Measurements from ENCODE around the gene OLFML2B. TPM values are rescaled to one million over a fixed set of nuclear protein-coding genes. Genes with fewer than 3 reads are reported as not detected.

Gene OLFML2B
- total RNA-seq, 5 donors from 2014 or later (not counting 1 experiment from before 2014, with no cell fraction given): not detected

DNA sequence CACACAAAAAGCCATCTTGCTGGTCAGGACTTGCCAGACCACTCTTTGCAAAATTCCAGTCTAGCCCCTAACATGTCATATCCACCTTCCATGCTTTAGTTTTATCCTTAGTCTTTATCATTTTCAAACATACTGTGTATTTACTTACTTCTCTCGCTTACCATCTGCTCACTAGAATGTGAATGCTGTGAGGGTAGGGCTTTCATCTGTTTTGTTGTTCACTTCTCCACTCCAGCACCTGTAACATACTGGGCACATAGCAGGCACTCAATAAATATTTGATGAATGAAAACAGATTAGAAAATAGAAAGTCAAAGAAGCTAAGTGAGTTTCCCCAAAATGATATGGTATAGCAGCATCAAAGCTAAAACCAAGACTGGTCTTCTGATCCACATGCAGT lies 79.9 kb downstream of the OLFML2B start:
- no peak overlapping the region for H3K4me3 ChIP-seq (ENCODE audit: control insufficient read depth in 1 of 2, extremely low read depth in 1 of 2, low read length in 1 of 2)
- CTCF ChIA-PET: interaction anchor here in 1 of 2 donors (0.7 kb wide), 1 partner anchor 16 kb away, joined by 4 read pairs; no protein-coding TSS in a partner anchor
- POLR2A ChIA-PET: no interaction called here
- H3K27ac ChIP-seq (ENCODE audit: low read length): no peak overlapping the region
- H3K9me3 Mint-ChIP-seq: no peaks in the 10 kb centered on the region
- no peaks in the 10 kb centered on the region for H3K4me1 ChIP-seq (ENCODE audit: control insufficient read depth in 1 of 2, extremely low read depth in 1 of 2, insufficient read depth in 2 of 2, low read length in 2 of 2)
- no peak overlapping the region for H3K27ac Mint-ChIP-seq
- WGBS (ENCODE audit: insufficient coverage): no CpG with 5 or more reads among the region's 1 CpG
- peaks cover 4 to 6% (median 6%) of the 10 kb centered on the region in 3 donors for H3K4me1 Mint-ChIP-seq
- H3K9me3 ChIP-seq: no peaks in the 10 kb centered on the region
- no peaks in the 10 kb centered on the region for H3K27me3 ChIP-seq (replicated peaks in 1 of 2; ENCODE audit: control insufficient read depth in 2 of 2, extremely low read depth in 1 of 2, insufficient read depth in 2 of 2, low read length in 1 of 2)
- H3K36me3 ChIP-seq (ENCODE audit: control insufficient read depth in 2 of 2, extremely low read depth in 1 of 2, insufficient read depth in 1 of 2, low read length in 1 of 2): peaks cover 2 to 21% of the 10 kb centered on the region in 2 donors
- no peak for DNase-seq
- no peak for ATAC-seq (replicated peaks in 1 of 4)
- H3K36me3 Mint-ChIP-seq: peaks cover 49% of the 10 kb centered on the region
- no peaks in the 10 kb centered on the region for H3K27me3 Mint-ChIP-seq
- H3K4me3 Mint-ChIP-seq: no peak overlapping the region

DNA sequence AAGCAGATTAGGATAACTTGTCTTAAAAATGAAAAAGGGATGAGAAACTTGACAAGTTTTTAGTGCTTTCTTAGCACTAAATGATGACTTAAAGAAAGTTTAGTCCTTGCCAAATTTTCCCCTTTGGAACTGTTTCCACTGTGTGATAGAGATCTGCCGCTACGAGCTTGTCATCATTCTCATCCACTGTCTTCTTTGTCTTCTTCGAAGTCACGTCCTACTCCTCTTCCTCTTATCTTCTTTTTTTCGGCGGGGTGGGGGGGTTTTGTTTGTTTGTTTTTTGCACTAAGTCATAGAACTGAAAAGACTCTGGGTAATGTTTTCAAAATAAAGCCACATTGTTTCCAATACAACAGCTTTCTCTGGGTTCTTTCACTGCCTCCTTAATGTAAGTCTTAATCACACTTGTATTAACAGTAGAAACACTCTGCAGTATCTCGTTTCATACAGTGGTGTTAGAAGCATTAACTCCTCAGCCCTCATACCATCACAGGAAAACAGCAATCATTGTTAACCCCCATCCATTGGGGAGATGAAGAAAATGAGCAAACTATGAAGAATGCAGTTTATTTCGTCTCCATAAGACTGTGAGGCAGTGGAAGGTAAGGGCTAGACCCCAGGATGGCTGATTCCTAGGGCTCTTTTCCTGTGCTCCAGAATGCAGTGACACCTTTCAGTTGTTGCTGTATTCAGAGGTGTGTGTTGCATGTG lies 81.8 kb downstream of the OLFML2B start:
- POLR2A ChIA-PET: interaction anchor here in 1 of 2 donors (0.6 kb wide), 2 partner anchors 227 to 333 kb away, joined by 4 to 9 read pairs; no protein-coding TSS in a partner anchor
- H3K27ac Mint-ChIP-seq: no peak overlapping the region
- WGBS (ENCODE audit: insufficient coverage): 100% methylated on average over 1 of the region's 8 CpGs

DNA sequence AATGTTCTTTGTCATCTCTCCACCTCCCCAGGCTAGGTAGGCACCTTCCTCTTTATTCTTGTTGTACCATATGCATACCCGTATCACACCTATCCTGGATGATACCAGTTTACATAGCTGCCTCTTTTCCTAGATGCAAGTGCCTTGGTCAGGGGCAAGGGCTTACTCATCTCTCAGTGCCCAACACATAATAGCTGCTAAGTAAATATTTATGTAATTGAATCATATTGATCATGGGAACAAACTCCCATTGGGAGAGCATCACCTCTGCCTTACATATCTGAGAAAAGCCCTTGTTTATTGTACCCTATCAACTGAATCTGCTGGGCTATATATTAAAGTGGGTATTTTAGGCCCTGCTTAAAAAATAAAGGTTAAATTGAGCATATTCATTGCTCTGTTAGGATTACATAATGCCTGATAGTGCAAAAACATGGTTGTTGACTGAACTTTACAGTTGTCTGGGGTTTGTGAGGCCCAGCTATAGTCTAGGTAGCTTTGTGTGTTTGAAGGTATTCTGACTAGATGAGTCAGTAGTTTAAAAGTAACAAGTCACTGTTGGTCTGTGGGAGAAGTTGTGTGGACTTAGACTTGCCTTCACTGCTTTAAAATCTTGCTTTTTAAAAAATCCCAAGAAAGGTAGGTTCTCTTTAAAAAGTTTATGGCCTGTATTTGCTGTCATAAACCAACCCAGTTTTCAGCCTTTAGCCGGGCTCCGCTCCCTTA lies 82.6 kb downstream of the OLFML2B start:
- Mint-ChIP-seq H3K4me3 (no peak overlapping the region), H3K36me3 (peaks cover 43% of the 10 kb centered on the region), H3K27ac (no peak overlapping the region), H3K27me3 (no peaks in the 10 kb centered on the region), H3K9me3 (no peaks in the 10 kb centered on the region), H3K4me1 (peaks cover 0 to 13% (median 10%) of the 10 kb centered on the region in 3 donors)
- ChIA-PET POLR2A (interaction anchor here (0.6 kb wide), 3 partner anchors 26 to 334 kb away, joined by 3 to 9 read pairs (median 4); no protein-coding TSS in a partner anchor), CTCF (no interaction called here)
- peaks cover 0 to 5% of the 10 kb centered on the region in 2 experiments for H3K4me1 ChIP-seq (ENCODE audit: control insufficient read depth in 1 of 2, extremely low read depth in 1 of 2, insufficient read depth in 2 of 2, low read length in 2 of 2)
- no peaks in the 10 kb centered on the region for H3K27me3 ChIP-seq (replicated peaks in 1 of 2; ENCODE audit: control insufficient read depth in 2 of 2, extremely low read depth in 1 of 2, insufficient read depth in 2 of 2, low read length in 1 of 2)
- 100% methylated on average over 1 of the region's 3 CpGs for WGBS (ENCODE audit: insufficient coverage)
- no peaks in the 10 kb centered on the region for H3K9me3 ChIP-seq
- H3K27ac ChIP-seq (ENCODE audit: low read length): no peak overlapping the region
- no peak for ATAC-seq (replicated peaks in 1 of 4)
- peaks cover under 1 to 32% of the 10 kb centered on the region in 2 donors for H3K36me3 ChIP-seq (ENCODE audit: control insufficient read depth in 2 of 2, extremely low read depth in 1 of 2, insufficient read depth in 1 of 2, low read length in 1 of 2)
- no peak for DNase-seq
- H3K4me3 ChIP-seq (ENCODE audit: control insufficient read depth in 1 of 2, extremely low read depth in 1 of 2, low read length in 1 of 2): no peak overlapping the region

More for the DNA sequence above, 81.8 kb downstream of the OLFML2B start:
- Histone ChIP-seq H3K36me3 (ENCODE audit: control insufficient read depth in 2 of 2, extremely low read depth in 1 of 2, insufficient read depth in 1 of 2, low read length in 1 of 2) (peaks cover 2 to 29% of the 10 kb centered on the region in 2 donors), H3K4me1 (ENCODE audit: control insufficient read depth in 1 of 2, extremely low read depth in 1 of 2, insufficient read depth in 2 of 2, low read length in 2 of 2) (peaks cover 0 to 2% of the 10 kb centered on the region in 2 experiments), H3K4me3 (ENCODE audit: control insufficient read depth in 1 of 2, extremely low read depth in 1 of 2, low read length in 1 of 2) (no peak overlapping the region), H3K27me3 (replicated peaks in 1 of 2; ENCODE audit: control insufficient read depth in 2 of 2, extremely low read depth in 1 of 2, insufficient read depth in 2 of 2, low read length in 1 of 2) (no peaks in the 10 kb centered on the region), H3K27ac (ENCODE audit: low read length) (no peak overlapping the region), H3K9me3 (no peaks in the 10 kb centered on the region)
- Mint-ChIP-seq H3K36me3 (peaks cover 42% of the 10 kb centered on the region), H3K4me1 (peaks cover 2 to 7% (median 5%) of the 10 kb centered on the region in 3 donors), H3K4me3 (no peak overlapping the region), H3K27me3 (no peaks in the 10 kb centered on the region), H3K9me3 (no peaks in the 10 kb centered on the region)
- CTCF ChIA-PET: no interaction called here
- ATAC-seq (replicated peaks in 1 of 4) (no peak), DNase-seq (no peak)

DNA sequence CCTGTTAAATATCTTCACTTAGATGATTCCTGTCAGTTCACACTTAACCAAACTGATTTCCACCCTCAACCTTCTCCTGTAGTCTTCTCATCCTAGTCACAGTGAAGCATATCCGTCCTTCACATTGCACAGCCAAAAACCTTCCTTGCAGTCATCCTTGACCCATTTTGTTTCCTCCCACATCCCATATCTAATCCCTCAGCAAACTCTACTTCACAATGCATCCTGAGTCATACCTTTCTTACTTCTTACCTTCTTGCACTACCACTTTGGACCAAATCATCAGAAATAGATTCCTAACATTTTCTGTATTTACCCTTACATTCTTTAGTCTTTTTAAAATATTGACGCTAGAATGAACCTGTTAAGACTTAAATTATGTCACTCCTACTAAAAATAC lies 86.9 kb downstream of the OLFML2B start:
- peaks cover 14 to 43% of the 10 kb centered on the region in 2 experiments for H3K4me1 ChIP-seq (ENCODE audit: control insufficient read depth in 1 of 2, extremely low read depth in 1 of 2, insufficient read depth in 2 of 2, low read length in 2 of 2)
- no peak for ATAC-seq (replicated peaks in 1 of 4)
- POLR2A ChIA-PET: no interaction called here
- H3K36me3 ChIP-seq (ENCODE audit: control insufficient read depth in 2 of 2, extremely low read depth in 1 of 2, insufficient read depth in 1 of 2, low read length in 1 of 2): peaks cover 0 to 14% of the 10 kb centered on the region in 2 donors
- Mint-ChIP-seq H3K4me1 (peaks cover 39 to 51% (median 51%) of the 10 kb centered on the region in 3 donors), H3K9me3 (no peaks in the 10 kb centered on the region), H3K4me3 (no peak overlapping the region), H3K27me3 (no peaks in the 10 kb centered on the region), H3K27ac (peak overlapping the region; percentile 45 to 61), H3K36me3 (peaks cover 12% of the 10 kb centered on the region)
- 100% methylated on average over 1 of the region's 2 CpGs for WGBS (ENCODE audit: insufficient coverage)
- H3K9me3 ChIP-seq: no peaks in the 10 kb centered on the region
- H3K27me3 ChIP-seq (replicated peaks in 1 of 2; ENCODE audit: control insufficient read depth in 2 of 2, extremely low read depth in 1 of 2, insufficient read depth in 2 of 2, low read length in 1 of 2): no peaks in the 10 kb centered on the region
- no peak overlapping the region for H3K27ac ChIP-seq (ENCODE audit: low read length)
- no peak for DNase-seq
- CTCF ChIA-PET: no interaction called here
- H3K4me3 ChIP-seq (ENCODE audit: control insufficient read depth in 1 of 2, extremely low read depth in 1 of 2, low read length in 1 of 2): no peak overlapping the region

DNA sequence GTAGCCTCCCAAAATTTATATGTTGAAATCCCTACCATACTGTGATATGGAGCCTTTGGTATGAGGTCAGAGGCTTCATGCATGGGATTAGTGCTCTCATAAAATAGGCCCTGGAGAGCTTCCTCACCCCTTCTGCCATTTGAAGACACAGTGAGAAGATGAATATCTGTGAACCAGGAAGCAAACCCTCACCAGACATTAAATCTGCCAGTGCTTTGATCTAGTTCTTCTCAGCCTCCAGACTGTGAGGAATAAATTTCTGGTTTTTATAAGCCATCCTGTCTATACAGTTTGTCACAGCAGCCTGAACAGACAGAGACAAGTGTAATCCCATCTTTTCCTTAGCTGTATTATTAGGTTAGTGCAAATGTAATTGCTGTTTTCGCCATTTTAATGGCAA lies 88.4 kb downstream of the OLFML2B start:
- peaks cover 14 to 46% of the 10 kb centered on the region in 2 experiments for H3K4me1 ChIP-seq (ENCODE audit: control insufficient read depth in 1 of 2, extremely low read depth in 1 of 2, insufficient read depth in 2 of 2, low read length in 2 of 2)
- ATAC-seq (replicated peaks in 1 of 4): peak in 3 of 4 experiments; percentile 27 to 56 (median 48)
- H3K27me3 Mint-ChIP-seq: no peaks in the 10 kb centered on the region
- DNase-seq: peak in 1 of 35 experiments; percentile 20
- H3K4me3 ChIP-seq (ENCODE audit: control insufficient read depth in 1 of 2, extremely low read depth in 1 of 2, low read length in 1 of 2): no peak overlapping the region
- H3K9me3 ChIP-seq: no peaks in the 10 kb centered on the region
- H3K27me3 ChIP-seq (replicated peaks in 1 of 2; ENCODE audit: control insufficient read depth in 2 of 2, extremely low read depth in 1 of 2, insufficient read depth in 2 of 2, low read length in 1 of 2): no peaks in the 10 kb centered on the region
- ChIA-PET CTCF (no interaction called here), POLR2A (no interaction called here)
- H3K4me3 Mint-ChIP-seq: peak overlapping the region in 1 of 3 donors; percentile 69
- H3K36me3 ChIP-seq (ENCODE audit: control insufficient read depth in 2 of 2, extremely low read depth in 1 of 2, insufficient read depth in 1 of 2, low read length in 1 of 2): peaks cover 0 to 11% of the 10 kb centered on the region in 2 donors
- WGBS (ENCODE audit: insufficient coverage): no CpG with 5 or more reads among the region's 1 CpG
- H3K36me3 Mint-ChIP-seq: peaks cover 8% of the 10 kb centered on the region
- peak overlapping the region; percentile 96 for H3K27ac Mint-ChIP-seq
- no peak overlapping the region for H3K27ac ChIP-seq (ENCODE audit: low read length)
- H3K9me3 Mint-ChIP-seq: no peaks in the 10 kb centered on the region
- peaks cover 46 to 54% (median 51%) of the 10 kb centered on the region in 3 donors for H3K4me1 Mint-ChIP-seq
